ENCODE measurements around the gene PHLDA1. TPM values are rescaled to one million over a fixed set of nuclear protein-coding genes. Genes with fewer than 3 reads are reported as not detected.

The PHLDA1 gene
- total and polyA plus RNA-seq, 7 donors: 2.4 to 10.9 (median 5.3) TPM

DNA sequence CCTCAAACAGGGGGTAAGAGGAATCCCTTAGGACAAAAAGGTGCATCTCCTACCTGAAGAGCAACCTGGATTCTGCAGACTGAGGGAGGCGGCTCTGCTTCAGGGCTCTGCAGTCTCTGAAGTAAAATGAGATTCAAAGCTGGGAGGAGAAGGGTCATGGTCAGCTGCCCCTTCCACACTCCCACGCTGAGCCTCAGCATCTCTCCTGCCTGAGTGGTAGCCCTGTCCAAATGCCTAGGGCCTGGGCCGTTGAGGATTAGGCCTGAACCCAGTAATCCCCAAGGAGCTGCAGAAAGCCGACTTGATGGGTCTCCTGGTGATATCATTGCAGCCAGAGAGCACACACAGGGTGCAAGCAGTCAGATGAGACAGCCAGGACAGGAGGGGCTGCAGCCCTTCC lies 18.9 kb downstream of the PHLDA1 start:
- intact Hi-C loops (cut with DNase I): no loop called here
- no peak overlapping the region for H3K4me3 ChIP-seq
- H3K4me1 ChIP-seq: no peaks in the 10 kb centered on the region
- H3K27me3 ChIP-seq: no peaks in the 10 kb centered on the region
- H3K9me3 ChIP-seq: no peaks in the 10 kb centered on the region
- H3K36me3 ChIP-seq: no peaks in the 10 kb centered on the region
- no peak for DNase-seq
- 95 to 96% methylated on average over 4 of the region's 4 CpGs for WGBS, 2 donors
- H3K27ac ChIP-seq: no peak overlapping the region
- TF ChIP-seq EP300 (IDR thresholded peaks at IDR 0.05) (no peak), POLR2AphosphoS5 (IDR thresholded peaks at IDR 0.05) (no peak), POLR2A (IDR thresholded peaks at IDR 0.05) (no peak)
- TF ChIP-seq, protein P1, sequence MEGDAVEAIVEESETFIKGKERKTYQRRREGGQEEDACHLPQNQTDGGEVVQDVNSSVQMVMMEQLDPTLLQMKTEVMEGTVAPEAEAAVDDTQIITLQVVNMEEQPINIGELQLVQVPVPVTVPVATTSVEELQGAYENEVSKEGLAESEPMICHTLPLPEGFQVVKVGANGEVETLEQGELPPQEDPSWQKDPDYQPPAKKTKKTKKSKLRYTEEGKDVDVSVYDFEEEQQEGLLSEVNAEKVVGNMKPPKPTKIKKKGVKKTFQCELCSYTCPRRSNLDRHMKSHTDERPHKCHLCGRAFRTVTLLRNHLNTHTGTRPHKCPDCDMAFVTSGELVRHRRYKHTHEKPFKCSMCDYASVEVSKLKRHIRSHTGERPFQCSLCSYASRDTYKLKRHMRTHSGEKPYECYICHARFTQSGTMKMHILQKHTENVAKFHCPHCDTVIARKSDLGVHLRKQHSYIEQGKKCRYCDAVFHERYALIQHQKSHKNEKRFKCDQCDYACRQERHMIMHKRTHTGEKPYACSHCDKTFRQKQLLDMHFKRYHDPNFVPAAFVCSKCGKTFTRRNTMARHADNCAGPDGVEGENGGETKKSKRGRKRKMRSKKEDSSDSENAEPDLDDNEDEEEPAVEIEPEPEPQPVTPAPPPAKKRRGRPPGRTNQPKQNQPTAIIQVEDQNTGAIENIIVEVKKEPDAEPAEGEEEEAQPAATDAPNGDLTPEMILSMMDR (IDR thresholded peaks at IDR 0.05): no peak

DNA sequence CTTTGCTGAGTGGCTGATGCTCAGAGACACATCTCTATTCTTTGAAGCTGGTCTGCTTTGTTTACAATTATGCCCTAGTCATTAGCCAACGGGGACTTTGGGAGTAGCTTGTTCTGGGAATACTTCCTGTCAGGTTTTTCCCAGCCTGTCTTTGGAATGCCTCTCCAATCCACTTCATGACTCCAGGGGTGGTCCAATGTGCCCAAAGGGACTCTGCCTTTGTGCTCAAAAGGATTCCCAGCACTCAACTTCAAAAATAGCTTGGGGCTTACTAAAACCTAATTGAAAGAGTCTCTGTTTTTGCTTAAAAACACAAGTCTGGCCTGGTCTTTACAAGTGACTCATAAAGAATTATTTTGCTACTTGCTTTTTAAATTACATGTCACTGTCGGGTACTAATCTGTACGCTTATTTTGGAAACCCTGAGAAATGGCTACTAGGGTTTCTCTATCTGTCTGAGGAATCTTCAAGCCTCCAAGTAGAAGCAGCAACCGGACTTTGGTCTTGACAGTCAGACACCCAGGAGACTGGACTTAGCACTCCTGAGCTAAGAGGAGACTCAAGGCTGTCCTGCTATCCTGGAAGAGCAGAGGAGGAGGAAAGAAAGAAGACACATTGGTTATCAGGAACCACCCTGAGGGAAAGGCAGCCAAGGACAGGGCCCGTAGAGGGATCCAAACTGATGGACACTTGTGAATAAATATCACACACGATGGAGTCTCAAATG lies 20.7 kb downstream of the PHLDA1 start:
- Histone ChIP-seq H3K9me3 (no peaks in the 10 kb centered on the region), H3K27me3 (no peaks in the 10 kb centered on the region), H3K27ac (no peak overlapping the region), H3K4me3 (no peak overlapping the region), H3K4me1 (no peaks in the 10 kb centered on the region), H3K36me3 (no peaks in the 10 kb centered on the region)
- intact Hi-C loops (cut with DNase I): no loop called here
- TF ChIP-seq, protein P1 (IDR thresholded peaks at IDR 0.05): no peak
- TF ChIP-seq POLR2A (IDR thresholded peaks at IDR 0.05) (no peak), POLR2AphosphoS5 (IDR thresholded peaks at IDR 0.05) (no peak), EP300 (IDR thresholded peaks at IDR 0.05) (no peak)
- no peak for DNase-seq
- 80 to 82% methylated on average over 6 of the region's 6 CpGs for WGBS, 2 donors

DNA sequence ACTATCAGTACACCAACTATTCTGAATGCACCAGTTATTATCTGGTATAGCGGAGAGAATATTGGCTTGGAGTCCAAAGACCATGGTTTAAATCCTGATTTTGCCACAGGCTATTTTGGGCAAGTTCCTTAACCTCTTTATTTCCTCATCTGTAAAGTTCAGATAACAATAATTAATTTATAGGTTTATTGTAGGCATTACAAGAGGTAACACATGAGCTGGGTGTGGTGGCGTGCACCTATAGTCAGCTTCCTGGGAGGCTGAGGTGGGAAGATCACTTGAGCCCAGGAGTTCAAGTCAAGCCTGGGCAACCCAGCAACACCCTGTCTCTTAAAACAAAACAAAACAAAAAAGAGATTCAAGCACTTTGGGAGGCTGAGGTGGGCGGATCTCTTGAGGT lies 23.1 kb downstream of the PHLDA1 start:
- Histone ChIP-seq H3K36me3 (no peaks in the 10 kb centered on the region), H3K4me1 (no peaks in the 10 kb centered on the region), H3K9me3 (no peaks in the 10 kb centered on the region), H3K4me3 (no peak overlapping the region), H3K27me3 (no peaks in the 10 kb centered on the region), H3K27ac (no peak overlapping the region)
- no peak for DNase-seq
- 74 to 79% methylated on average over 3 of the region's 3 CpGs for WGBS, 2 donors
- intact Hi-C loops (cut with DNase I): no loop called here
- TF ChIP-seq POLR2AphosphoS5 (IDR thresholded peaks at IDR 0.05) (no peak), POLR2A (IDR thresholded peaks at IDR 0.05) (no peak), EP300 (IDR thresholded peaks at IDR 0.05) (no peak)
- TF ChIP-seq, protein P1 (IDR thresholded peaks at IDR 0.05): no peak

DNA sequence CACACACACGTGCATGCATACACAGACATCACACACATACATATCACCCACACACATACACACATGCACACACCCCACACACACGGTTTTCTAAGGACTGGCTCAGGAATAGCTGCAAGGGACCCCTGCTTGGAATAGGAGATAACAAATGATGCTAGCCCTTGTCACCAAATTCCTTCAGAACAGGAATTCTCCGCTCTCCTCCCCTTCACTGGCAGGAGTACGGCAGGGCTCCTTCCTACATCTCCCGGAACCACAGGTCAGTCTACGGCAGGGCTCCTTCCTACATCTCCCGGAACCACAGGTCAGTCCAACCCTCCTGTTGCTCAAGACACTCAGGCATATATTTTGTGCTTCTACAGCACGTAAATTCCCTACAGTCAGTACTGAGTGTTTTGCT lies 23.9 kb downstream of the PHLDA1 start:
- no peak for DNase-seq
- no peak for TF ChIP-seq POLR2AphosphoS5 (IDR thresholded peaks at IDR 0.05)
- TF ChIP-seq EP300 (IDR thresholded peaks at IDR 0.05): no peak
- TF ChIP-seq, protein P1 (IDR thresholded peaks at IDR 0.05): no peak
- TF ChIP-seq POLR2A (IDR thresholded peaks at IDR 0.05): no peak
- H3K4me3 ChIP-seq: no peak overlapping the region
- no peaks in the 10 kb centered on the region for H3K27me3 ChIP-seq
- H3K27ac ChIP-seq: no peak overlapping the region
- H3K9me3 ChIP-seq: no peaks in the 10 kb centered on the region
- H3K36me3 ChIP-seq: no peaks in the 10 kb centered on the region
- no peaks in the 10 kb centered on the region for H3K4me1 ChIP-seq
- WGBS, 2 donors: 91 to 92% methylated on average over 8 of the region's 8 CpGs
- intact Hi-C loops (cut with DNase I): no loop called here
